ENCODE measurements around the gene RESP18. TPM values are rescaled to one million over a fixed set of nuclear protein-coding genes. Genes with fewer than 3 reads are reported as not detected.

RESP18 gene
- total RNA-seq, 1 experiment from 2014 or later: not detected

- DNase-seq (ENCODE audit: low read depth, low spot score) (no peak), ATAC-seq (no peak)
- no peaks in the 10 kb centered on the region for H3K36me3 ChIP-seq (ENCODE audit: control insufficient read depth in 1 of 2, insufficient read depth in 2 of 2, low read length in 2 of 2)
- H3K79me2 ChIP-seq (ENCODE audit: insufficient read depth, low read length): no peaks in the 10 kb centered on the region
- no peak overlapping the region for H3K9ac ChIP-seq (ENCODE audit: low read length)
- H3K27me3 ChIP-seq (ENCODE audit: insufficient read depth, low read length): peaks cover 3% of the 10 kb centered on the region; the same call in 1 of the 2 replicates
- intact Hi-C loops (cut with micrococcal nuclease): no loop called here
- no TSS peak for BruUV-seq (replicated peaks)
- H2AFZ ChIP-seq (ENCODE audit: low read depth, low read length, poor library complexity, severe bottlenecking): no peak overlapping the region
- CTCF ChIA-PET: no interaction called here
- H4K20me1 ChIP-seq (ENCODE audit: insufficient read depth): no peaks in the 10 kb centered on the region
- H3K4me2 ChIP-seq (ENCODE audit: low read length): no peak overlapping the region
- no peaks in the 10 kb centered on the region for H3K4me1 ChIP-seq (ENCODE audit: control insufficient read depth in 1 of 2, insufficient read depth in 2 of 2, low read length in 2 of 2)
- POLR2A ChIA-PET: no interaction called here
- H3K4me3 ChIP-seq (replicated peaks in 1 of 2; ENCODE audit: low read depth in 1 of 2, low read length in 2 of 2): no peak overlapping the region
- RAD21 ChIA-PET (ENCODE audit: low non-redundant PET in 1 of 2, low total read pairs in 2 of 2, uncharacterized antibody in 2 of 2, unreplicated experiment in 2 of 2): no interaction called here
- H3K27ac ChIP-seq (ENCODE audit: low read depth, low read length): no peak overlapping the region
- TF ChIP-seq, protein P1, sequence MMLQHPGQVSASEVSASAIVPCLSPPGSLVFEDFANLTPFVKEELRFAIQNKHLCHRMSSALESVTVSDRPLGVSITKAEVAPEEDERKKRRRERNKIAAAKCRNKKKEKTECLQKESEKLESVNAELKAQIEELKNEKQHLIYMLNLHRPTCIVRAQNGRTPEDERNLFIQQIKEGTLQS (IDR thresholded peaks at IDR 0.05): no peak
- TF ChIP-seq SIN3A (IDR thresholded peaks at IDR 0.05; ENCODE audit: low read depth) (no peak), EGR1 (IDR thresholded peaks at IDR 0.05; ENCODE audit: low read depth) (no peak), CBX3 (IDR thresholded peaks at IDR 0.05; ENCODE audit: low read depth) (no peak), ZNF274 (IDR thresholded peaks at IDR 0.05; ENCODE audit: low read depth, low read length) (no peak), ELF1 (IDR thresholded peaks at IDR 0.05; ENCODE audit: borderline replicate concordance, low read depth) (no peak), RAD21 (IDR thresholded peaks at IDR 0.05; ENCODE audit: low read depth) (no peak), YY1 (IDR thresholded peaks at IDR 0.05; ENCODE audit: extremely low read depth, insufficient replicate concordance, low read depth, low read length) (no peak), EZH2 (IDR thresholded peaks at IDR 0.05) (no peak), SRF (IDR thresholded peaks at IDR 0.05; ENCODE audit: low read depth) (no peak), TCF7L2 (IDR thresholded peaks at IDR 0.05; ENCODE audit: borderline replicate concordance, extremely low read depth, insufficient read depth, insufficient read length) (no peak)
- TF ChIP-seq, protein P2, sequence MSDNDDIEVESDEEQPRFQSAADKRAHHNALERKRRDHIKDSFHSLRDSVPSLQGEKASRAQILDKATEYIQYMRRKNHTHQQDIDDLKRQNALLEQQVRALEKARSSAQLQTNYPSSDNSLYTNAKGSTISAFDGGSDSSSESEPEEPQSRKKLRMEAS (IDR thresholded peaks at IDR 0.05): no peak
- no peaks in the 10 kb centered on the region for H3K9me2 ChIP-seq (ENCODE audit: insufficient read depth)
- no peaks in the 10 kb centered on the region for H3K9me3 ChIP-seq (ENCODE audit: control insufficient read depth in 1 of 2, insufficient read depth in 1 of 2, low read depth in 1 of 2, low read length in 2 of 2)
Measured at GRCh38 chr2:219354582-219354981, 22.0 kb upstream of the RESP18 start.

GRCh38 chr2:219353129-219353528 lies 20.6 kb upstream of the RESP18 start:
- Histone ChIP-seq H3K79me2 (ENCODE audit: insufficient read depth, low read length) (no peaks in the 10 kb centered on the region), H3K4me2 (ENCODE audit: low read length) (no peak overlapping the region), H2AFZ (ENCODE audit: low read depth, low read length, poor library complexity, severe bottlenecking) (no peak overlapping the region), H3K4me1 (ENCODE audit: control insufficient read depth in 1 of 2, insufficient read depth in 2 of 2, low read length in 2 of 2) (no peaks in the 10 kb centered on the region), H3K27me3 (ENCODE audit: insufficient read depth, low read length) (peaks cover 3% of the 10 kb centered on the region; the same call in 1 of the 2 replicates), H3K36me3 (ENCODE audit: control insufficient read depth in 1 of 2, insufficient read depth in 2 of 2, low read length in 2 of 2) (no peaks in the 10 kb centered on the region), H3K9ac (ENCODE audit: low read length) (no peak overlapping the region), H3K27ac (ENCODE audit: low read depth, low read length) (no peak overlapping the region), H3K9me2 (ENCODE audit: insufficient read depth) (no peaks in the 10 kb centered on the region), H3K9me3 (ENCODE audit: control insufficient read depth in 1 of 2, insufficient read depth in 1 of 2, low read depth in 1 of 2, low read length in 2 of 2) (no peaks in the 10 kb centered on the region), H4K20me1 (ENCODE audit: insufficient read depth) (no peaks in the 10 kb centered on the region), H3K4me3 (replicated peaks in 1 of 2; ENCODE audit: low read depth in 1 of 2, low read length in 2 of 2) (no peak overlapping the region)
- intact Hi-C loops (cut with micrococcal nuclease): loop anchor here (2.0 kb wide), 1 partner anchor 192 kb away; the partner anchor contains the start of gene NHEJ1
- RAD21 ChIA-PET (ENCODE audit: low non-redundant PET in 1 of 2, low total read pairs in 2 of 2, uncharacterized antibody in 2 of 2, unreplicated experiment in 2 of 2): no interaction called here
- CTCF ChIA-PET: no interaction called here
- ATAC-seq (no peak), DNase-seq (ENCODE audit: low read depth, low spot score) (no peak)
- POLR2A ChIA-PET: no interaction called here
- no TSS peak for BruUV-seq (replicated peaks)
- TF ChIP-seq SRF (IDR thresholded peaks at IDR 0.05; ENCODE audit: low read depth): no peak
- no peak for TF ChIP-seq EZH2 (IDR thresholded peaks at IDR 0.05)
- TF ChIP-seq JUND (IDR thresholded peaks at IDR 0.05): no peak
- TF ChIP-seq ZNF274 (IDR thresholded peaks at IDR 0.05; ENCODE audit: low read depth, low read length): no peak
- no peak for TF ChIP-seq CEBPB (IDR thresholded peaks at IDR 0.05; ENCODE audit: low read depth)
- TF ChIP-seq, protein P3, sequence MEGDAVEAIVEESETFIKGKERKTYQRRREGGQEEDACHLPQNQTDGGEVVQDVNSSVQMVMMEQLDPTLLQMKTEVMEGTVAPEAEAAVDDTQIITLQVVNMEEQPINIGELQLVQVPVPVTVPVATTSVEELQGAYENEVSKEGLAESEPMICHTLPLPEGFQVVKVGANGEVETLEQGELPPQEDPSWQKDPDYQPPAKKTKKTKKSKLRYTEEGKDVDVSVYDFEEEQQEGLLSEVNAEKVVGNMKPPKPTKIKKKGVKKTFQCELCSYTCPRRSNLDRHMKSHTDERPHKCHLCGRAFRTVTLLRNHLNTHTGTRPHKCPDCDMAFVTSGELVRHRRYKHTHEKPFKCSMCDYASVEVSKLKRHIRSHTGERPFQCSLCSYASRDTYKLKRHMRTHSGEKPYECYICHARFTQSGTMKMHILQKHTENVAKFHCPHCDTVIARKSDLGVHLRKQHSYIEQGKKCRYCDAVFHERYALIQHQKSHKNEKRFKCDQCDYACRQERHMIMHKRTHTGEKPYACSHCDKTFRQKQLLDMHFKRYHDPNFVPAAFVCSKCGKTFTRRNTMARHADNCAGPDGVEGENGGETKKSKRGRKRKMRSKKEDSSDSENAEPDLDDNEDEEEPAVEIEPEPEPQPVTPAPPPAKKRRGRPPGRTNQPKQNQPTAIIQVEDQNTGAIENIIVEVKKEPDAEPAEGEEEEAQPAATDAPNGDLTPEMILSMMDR (IDR thresholded peaks at IDR 0.05 in 2 of 3, conservative IDR thresholded peaks at IDR 0.05 in 1 of 3; ENCODE audit: borderline replicate concordance in 1 of 3, insufficient read depth in 1 of 3, low read depth in 2 of 3, low read length in 2 of 3): no peak
- TF ChIP-seq, protein P1 (IDR thresholded peaks at IDR 0.05): no peak
- TF ChIP-seq ZBTB33 (IDR thresholded peaks at IDR 0.05; ENCODE audit: extremely low read depth, insufficient replicate concordance, low read length): no peak
